ENCODE results near the gene SEMA3G.

SEMA3G gene

GRCh38 chr3:52444860-52445793 is at the start of gene SEMA3G:
Gene SEMA3G (minus strand): TSS chr3:52445103. CDS start chr3:52445027, 76 bp downstream.
- DNase-seq: peak; percentile 19 to 67 (median 32)

- DNase-seq: no peak
Observed at GRCh38 chr3:52494445-52494844, 49.5 kb upstream of the SEMA3G start.

GRCh38 chr3:52493232-52494017 is 48.5 kb upstream of the SEMA3G start:
- no peak for DNase-seq

- DNase-seq: no peak
Observed at GRCh38 chr3:52492059-52492458, 47.2 kb upstream of the SEMA3G start.

- no peak for DNase-seq
Observed at GRCh38 chr3:52490939-52491526, 46.1 kb upstream of the SEMA3G start.

GRCh38 chr3:52490035-52490938 is 45.4 kb upstream of the SEMA3G start:
- DNase-seq: no peak

- DNase-seq: no peak
Observed at GRCh38 chr3:52489453-52489852, 44.5 kb upstream of the SEMA3G start.

- no peak for DNase-seq
Observed at GRCh38 chr3:52488746-52489145, 43.8 kb upstream of the SEMA3G start.

- DNase-seq: no peak
Observed at GRCh38 chr3:52487788-52488691, 43.1 kb upstream of the SEMA3G start.

GRCh38 chr3:52487050-52487787 is 42.3 kb upstream of the SEMA3G start:
- no peak for DNase-seq

- DNase-seq: no peak
Observed at GRCh38 chr3:52484680-52485461, 40.0 kb upstream of the SEMA3G start.

GRCh38 chr3:52483577-52484381 is 38.9 kb upstream of the SEMA3G start:
- DNase-seq: no peak

GRCh38 chr3:52483081-52483480 is 38.2 kb upstream of the SEMA3G start:
- no peak for DNase-seq

- DNase-seq: no peak
Observed at GRCh38 chr3:52481819-52482521, 37.1 kb upstream of the SEMA3G start.

- DNase-seq: no peak
Observed at GRCh38 chr3:52480768-52481715, 36.1 kb upstream of the SEMA3G start.

- no peak for DNase-seq
Observed at GRCh38 chr3:52479877-52480575, 35.1 kb upstream of the SEMA3G start.
